CD4-positive, alpha-beta T cell treated with Interleukin-2 at 100 ng/mL for 4 hours (primary cell): Measurements from ENCODE around the gene ATXN7.

Source experiments
- DNase-seq: peaks from one replicate; pipeline ENCODE4 v3.0.0-alpha.2; 2020; ENCODE audit warnings: low spot score

The ATXN7 gene

GRCh38 chr3:63908081-63908736, 44.5 kb downstream of the ATXN7 start:
- no peak for DNase-seq

- no peak for DNase-seq
These were observed 45.1 kb downstream of the ATXN7 start for GRCh38 chr3:63908776-63909175.

GRCh38 chr3:63909431-63909830, 45.8 kb downstream of the ATXN7 start:
- DNase-seq = no peak

GRCh38 chr3:63910001-63910400, 46.3 kb downstream of the ATXN7 start:
- no peak for DNase-seq

- peak; percentile 48 for DNase-seq
These were observed 47.2 kb downstream of the ATXN7 start for GRCh38 chr3:63910891-63911290.

GRCh38 chr3:63911509-63911872, 47.8 kb downstream of the ATXN7 start:
- DNase-seq = peak; percentile 40

GRCh38 chr3:63911873-63912767, 48.5 kb downstream of the ATXN7 start, which contains the start of gene SCAANT1:
Gene SCAANT1 (minus strand): TSS chr3:63912383.
- DNase-seq = peak; percentile 86

- peak; percentile 49 for DNase-seq
These were observed 49.3 kb downstream of the ATXN7 start for GRCh38 chr3:63912768-63913588.

- DNase-seq = no peak
These were observed 50.6 kb downstream of the ATXN7 start for GRCh38 chr3:63914312-63914711.

GRCh38 chr3:63918321-63918720, 54.7 kb downstream of the ATXN7 start:
- no peak for DNase-seq

GRCh38 chr3:63920001-63920400, 56.3 kb downstream of the ATXN7 start:
- DNase-seq = no peak

GRCh38 chr3:63921741-63922482, 58.2 kb downstream of the ATXN7 start:
- no peak for DNase-seq

GRCh38 chr3:63922491-63923199, 59.0 kb downstream of the ATXN7 start:
- no peak for DNase-seq

GRCh38 chr3:63926309-63926708, 62.6 kb downstream of the ATXN7 start:
- no peak for DNase-seq

GRCh38 chr3:63927422-63928280, 64.0 kb downstream of the ATXN7 start:
- no peak for DNase-seq

GRCh38 chr3:63931290-63931689, 67.6 kb downstream of the ATXN7 start:
- no peak for DNase-seq

- DNase-seq = no peak
These were observed 69.0 kb downstream of the ATXN7 start for GRCh38 chr3:63932509-63933212.

GRCh38 chr3:63933459-63933858, 69.8 kb downstream of the ATXN7 start:
- DNase-seq = no peak

GRCh38 chr3:63934041-63934866, 70.6 kb downstream of the ATXN7 start:
- peak; percentile 70 for DNase-seq
